GM12865 (cell line): ENCODE measurements around the gene RAB3D.
"Not testable (repeated sequence)": the region's sequence is repeated elsewhere in the genome, so short reads cannot be mapped to it uniquely, and the experiment has no call there.

Source experiments
- DNase-seq: peaks from one replicate; pipeline ENCODE4 v3.0.0; 2010; ENCODE audit warnings: low read depth
- H3K4me3 ChIP-seq: 2 replicates; pipeline ENCODE4 v1.5.1; 2011; ENCODE audit warnings: mild to moderate bottlenecking, low read depth, low read length, control low read depth
- TF ChIP-seq, protein P1 (sequence below): IDR thresholded peaks from 2 replicates; pipeline ENCODE4 v1.5.1; 2011; ENCODE audit warnings: low read length, control low read depth, low read depth, inconsistent platforms; ENCODE audit not compliant: insufficient read depth; ENCODE audit errors: missing control alignments

The RAB3D gene

GRCh38 chr19:11379857-11380350 is 40.4 kb upstream of the RAB3D start:
- no peak for DNase-seq
- H3K4me3 ChIP-seq: peak overlapping the region; percentile 79
- TF ChIP-seq, protein P1, sequence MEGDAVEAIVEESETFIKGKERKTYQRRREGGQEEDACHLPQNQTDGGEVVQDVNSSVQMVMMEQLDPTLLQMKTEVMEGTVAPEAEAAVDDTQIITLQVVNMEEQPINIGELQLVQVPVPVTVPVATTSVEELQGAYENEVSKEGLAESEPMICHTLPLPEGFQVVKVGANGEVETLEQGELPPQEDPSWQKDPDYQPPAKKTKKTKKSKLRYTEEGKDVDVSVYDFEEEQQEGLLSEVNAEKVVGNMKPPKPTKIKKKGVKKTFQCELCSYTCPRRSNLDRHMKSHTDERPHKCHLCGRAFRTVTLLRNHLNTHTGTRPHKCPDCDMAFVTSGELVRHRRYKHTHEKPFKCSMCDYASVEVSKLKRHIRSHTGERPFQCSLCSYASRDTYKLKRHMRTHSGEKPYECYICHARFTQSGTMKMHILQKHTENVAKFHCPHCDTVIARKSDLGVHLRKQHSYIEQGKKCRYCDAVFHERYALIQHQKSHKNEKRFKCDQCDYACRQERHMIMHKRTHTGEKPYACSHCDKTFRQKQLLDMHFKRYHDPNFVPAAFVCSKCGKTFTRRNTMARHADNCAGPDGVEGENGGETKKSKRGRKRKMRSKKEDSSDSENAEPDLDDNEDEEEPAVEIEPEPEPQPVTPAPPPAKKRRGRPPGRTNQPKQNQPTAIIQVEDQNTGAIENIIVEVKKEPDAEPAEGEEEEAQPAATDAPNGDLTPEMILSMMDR: no peak

DNA sequence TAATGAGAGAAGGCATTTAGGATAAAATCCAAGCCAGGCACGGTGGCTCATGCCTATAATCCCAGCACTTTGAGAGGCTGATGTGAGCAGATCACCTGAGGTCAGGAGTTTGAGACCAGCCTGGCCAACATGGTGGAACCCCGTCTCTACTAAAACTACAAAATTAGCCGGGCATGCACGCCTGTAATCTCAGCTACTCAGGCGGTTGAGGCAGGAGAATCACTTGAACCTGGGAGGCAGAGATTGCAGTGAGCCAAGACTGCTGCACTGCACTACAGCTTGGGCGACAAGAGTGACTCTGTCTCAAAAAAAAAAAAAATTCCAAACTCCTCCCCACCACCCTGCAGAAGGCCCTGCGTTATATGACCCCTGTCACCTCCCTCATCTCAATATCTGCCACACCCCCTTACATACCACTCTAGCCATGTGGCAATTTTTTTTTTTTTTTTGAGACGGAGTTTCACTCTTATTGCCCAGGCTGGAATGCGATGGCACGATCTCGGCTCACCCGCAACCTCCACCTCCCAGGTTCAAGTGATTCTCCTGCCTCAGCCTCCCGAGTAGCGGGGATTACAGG is 39.9 kb upstream of the RAB3D start:
- not testable (repeated sequence) for H3K4me3 ChIP-seq, DNase-seq

- DNase-seq: peak; percentile 56
- TF ChIP-seq, protein P1: peak; percentile 68
- H3K4me3 ChIP-seq: no peak overlapping the region
Observed at GRCh38 chr19:11378319-11379189, 39.1 kb upstream of the RAB3D start.

DNA sequence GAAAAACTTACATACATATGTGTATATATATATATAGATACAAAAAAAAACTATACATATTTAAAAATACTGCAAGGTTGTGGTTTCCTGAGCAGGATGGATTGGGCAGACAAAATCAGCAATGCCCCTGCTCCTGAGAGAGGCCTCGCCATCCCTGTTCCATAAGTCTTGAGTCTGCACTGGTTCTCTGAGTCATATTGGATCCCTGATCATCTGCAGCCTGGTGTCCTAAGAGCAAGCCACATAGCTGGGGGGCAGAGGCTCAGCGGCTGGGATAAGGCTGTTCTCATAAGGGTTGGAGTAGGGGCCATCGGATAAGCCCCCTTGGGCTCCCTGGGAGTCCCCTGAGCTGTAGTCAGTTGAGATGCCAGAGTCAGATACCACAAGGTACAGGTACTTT is 38.3 kb upstream of the RAB3D start:
- peak overlapping the region; percentile 39; the same call in 1 of the 2 replicates for H3K4me3 ChIP-seq
- TF ChIP-seq, protein P1: no peak
- DNase-seq: no peak

DNA sequence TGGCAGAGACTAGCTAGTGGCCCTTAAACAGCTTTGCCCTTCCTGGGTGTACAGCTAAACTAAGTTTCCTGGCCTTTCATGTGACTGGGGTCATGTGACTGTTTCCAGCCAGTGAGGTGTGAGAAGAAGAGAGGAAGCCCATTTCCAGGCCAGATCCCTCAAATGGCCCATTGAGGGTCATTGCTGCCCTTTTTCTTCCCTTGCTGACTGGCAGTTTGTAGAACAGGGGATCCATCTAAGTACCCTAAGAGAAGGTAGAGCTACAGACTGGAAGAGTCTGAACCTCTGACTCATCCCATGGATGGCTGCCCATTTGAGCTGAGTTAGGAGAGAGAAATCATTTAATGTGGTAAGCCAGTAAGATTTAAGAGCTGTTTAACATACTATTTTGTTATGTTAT is 37.8 kb upstream of the RAB3D start:
- TF ChIP-seq, protein P1: no peak
- DNase-seq: peak; percentile 71
- peak overlapping the region; percentile 39 for H3K4me3 ChIP-seq

DNA sequence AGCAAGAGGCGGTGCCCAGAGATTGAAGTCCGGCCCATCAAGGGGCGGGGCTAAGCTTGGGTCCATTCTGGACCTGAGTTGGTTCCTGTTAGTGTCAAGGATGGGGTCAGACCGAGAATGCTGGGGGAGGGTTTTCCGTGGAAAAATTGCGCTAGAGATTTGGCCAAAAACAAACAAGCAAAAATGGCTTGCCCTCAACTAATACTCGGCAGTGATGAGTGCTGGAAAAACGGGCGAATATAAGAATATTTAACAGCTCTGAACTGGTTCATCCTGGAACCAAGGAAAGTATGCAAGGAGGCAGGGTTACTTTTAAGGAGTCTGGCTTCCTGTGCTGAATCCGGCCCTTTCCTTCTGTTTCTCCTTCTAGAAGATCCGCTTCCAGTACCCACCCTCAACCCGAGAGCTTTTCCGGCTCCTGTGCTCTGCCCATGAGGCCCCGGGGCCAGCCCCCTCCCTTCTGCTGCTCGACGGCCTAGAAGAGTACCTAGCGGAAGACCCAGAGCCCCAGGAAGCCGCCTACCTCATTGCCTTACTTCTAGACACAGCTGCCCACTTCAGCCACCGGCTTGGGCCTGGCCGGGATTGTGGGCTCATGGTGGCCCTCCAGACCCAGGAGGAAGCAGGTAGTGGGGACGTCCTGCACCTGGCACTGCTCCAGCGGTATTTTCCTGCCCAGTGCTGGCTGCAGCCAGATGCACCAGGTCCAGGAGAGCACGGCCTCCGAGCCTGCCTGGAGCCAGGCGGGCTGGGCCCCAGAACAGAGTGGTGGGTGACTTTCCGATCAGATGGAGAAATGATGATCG is 35.9 kb upstream of the RAB3D start:
- H3K4me3 ChIP-seq: peak overlapping the region; percentile 82
- DNase-seq: peak; percentile 88
- TF ChIP-seq, protein P1: no peak
